Uterus (tissue), 2 donors: Measurements from ENCODE around the gene GGTLC1.
"Not testable (repeated sequence)": the region's sequence is repeated elsewhere in the genome, so short reads cannot be mapped to it uniquely, and the experiment has no call there.

Source experiments
- POLR2A ChIP-seq, 2 donors: fragments of 450-650 bp; IDR thresholded peaks; one replicate each; pipeline ENCODE4 v1.6.1; 2016; ENCODE audit warnings: antibody characterized with exemption in 2 of 2, mild to moderate bottlenecking in 1 of 2, moderate library complexity in 1 of 2
- TF ChIP-seq, protein P1 (sequence below), 4 experiments: fragments of 200-600 bp in 2 of 4; fragments of 450-650 bp in 2 of 4; sonication (generic) in 2 of 4; IDR thresholded peaks; one replicate each; pipeline ENCODE4 v1.5.1; 2016 to 2019; ENCODE audit warnings: antibody characterized with exemption in 4 of 4, mild to moderate bottlenecking in 2 of 4, moderate library complexity in 1 of 4

DNA sequence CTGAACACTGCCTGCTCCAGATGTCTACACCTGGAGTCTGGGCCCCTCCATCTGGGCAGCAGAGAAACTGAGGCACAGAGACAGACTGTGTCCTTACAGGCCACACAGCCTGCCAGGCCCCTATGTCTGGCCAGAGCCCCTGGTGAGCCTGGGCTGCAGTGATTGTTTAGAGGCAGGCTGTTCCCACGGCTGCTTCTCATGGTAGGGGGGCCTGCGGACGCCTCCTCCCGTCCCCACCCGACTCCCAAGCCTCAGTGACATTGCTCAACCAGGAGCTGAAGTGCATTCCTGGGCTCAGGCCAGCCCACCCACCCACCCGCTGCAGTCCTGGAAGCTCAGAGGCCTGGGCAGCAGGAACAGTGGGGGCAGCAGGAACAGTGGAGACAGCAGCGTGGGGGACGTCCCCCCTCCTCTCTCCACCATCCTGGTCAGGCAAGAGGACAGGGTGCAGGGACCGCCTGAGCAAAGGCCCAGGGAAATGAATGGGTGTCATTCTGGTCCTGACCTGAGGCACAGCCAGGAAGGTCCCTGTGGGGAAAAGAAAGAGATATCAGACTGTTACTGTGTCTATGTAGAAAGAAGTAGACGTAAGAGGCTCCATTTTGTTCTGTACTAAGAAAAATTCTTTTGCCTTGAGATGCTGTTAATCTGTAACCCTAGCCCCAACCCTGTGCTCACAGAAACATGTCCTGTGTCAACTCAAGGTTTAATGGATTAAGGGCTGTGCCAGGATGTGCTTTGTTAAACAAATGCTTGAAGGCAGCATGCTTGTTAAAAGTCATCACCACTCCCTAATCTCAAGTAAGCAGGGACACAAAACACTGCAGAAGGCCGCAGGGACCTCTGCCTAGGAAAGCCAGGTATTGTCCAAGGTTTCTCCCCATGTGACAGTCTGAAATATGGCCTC, 6.2 kb downstream of the GGTLC1 start:
- TF ChIP-seq POLR2A (IDR thresholded peaks at IDR 0.05), result not testable (repeated sequence)
- TF ChIP-seq, protein P1, sequence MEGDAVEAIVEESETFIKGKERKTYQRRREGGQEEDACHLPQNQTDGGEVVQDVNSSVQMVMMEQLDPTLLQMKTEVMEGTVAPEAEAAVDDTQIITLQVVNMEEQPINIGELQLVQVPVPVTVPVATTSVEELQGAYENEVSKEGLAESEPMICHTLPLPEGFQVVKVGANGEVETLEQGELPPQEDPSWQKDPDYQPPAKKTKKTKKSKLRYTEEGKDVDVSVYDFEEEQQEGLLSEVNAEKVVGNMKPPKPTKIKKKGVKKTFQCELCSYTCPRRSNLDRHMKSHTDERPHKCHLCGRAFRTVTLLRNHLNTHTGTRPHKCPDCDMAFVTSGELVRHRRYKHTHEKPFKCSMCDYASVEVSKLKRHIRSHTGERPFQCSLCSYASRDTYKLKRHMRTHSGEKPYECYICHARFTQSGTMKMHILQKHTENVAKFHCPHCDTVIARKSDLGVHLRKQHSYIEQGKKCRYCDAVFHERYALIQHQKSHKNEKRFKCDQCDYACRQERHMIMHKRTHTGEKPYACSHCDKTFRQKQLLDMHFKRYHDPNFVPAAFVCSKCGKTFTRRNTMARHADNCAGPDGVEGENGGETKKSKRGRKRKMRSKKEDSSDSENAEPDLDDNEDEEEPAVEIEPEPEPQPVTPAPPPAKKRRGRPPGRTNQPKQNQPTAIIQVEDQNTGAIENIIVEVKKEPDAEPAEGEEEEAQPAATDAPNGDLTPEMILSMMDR (IDR thresholded peaks at IDR 0.05), result not testable (repeated sequence)
